GM19455 (cell line): ENCODE data around the gene BCL11B.

Experiments
- ATAC-seq: cut with Tn5 transposase; IDR thresholded peaks from one replicate; pipeline ENCODE4 v1.9.1; 2021; ENCODE audit not compliant: unreplicated experiment

BCL11B gene

GRCh38 chr14:99256483-99256874 is 15.5 kb downstream of the BCL11B start:
- ATAC-seq = no peak

GRCh38 chr14:99255621-99256482 is 16.1 kb downstream of the BCL11B start:
- ATAC-seq = no peak

GRCh38 chr14:99254328-99255009 is 17.5 kb downstream of the BCL11B start:
- ATAC-seq = no peak

GRCh38 chr14:99253890-99254289 is 18.1 kb downstream of the BCL11B start:
- ATAC-seq = no peak

- no peak for ATAC-seq
Observed at GRCh38 chr14:99252940-99253868, 18.8 kb downstream of the BCL11B start.

DNA sequence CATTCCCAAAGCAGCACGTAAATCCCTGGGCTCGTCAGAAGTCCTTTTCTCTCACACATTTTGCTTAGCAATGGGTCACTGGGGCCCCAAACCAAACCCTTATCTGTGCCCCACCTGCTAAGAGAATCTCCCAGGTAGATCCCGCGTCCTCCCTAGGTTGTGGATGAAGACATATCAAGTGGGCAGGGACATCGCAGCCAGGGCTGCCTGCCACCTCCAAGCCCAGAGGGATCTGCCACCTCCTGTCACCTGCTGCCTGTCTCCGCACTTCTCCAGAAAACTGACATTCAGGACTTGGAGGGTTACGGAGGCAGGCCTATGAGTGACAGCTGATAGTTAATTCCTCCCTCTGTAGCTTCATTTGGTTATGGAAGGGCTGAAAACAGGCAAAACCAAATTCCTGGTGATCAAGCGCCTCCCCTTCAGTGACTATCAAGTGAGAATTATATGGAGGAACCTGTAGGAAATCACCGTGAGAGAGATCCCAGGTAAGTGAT is 19.5 kb downstream of the BCL11B start:
- no peak for ATAC-seq

- ATAC-seq = no peak
Observed at GRCh38 chr14:99251721-99252120, 20.3 kb downstream of the BCL11B start.

GRCh38 chr14:99250636-99251208 is 21.3 kb downstream of the BCL11B start:
- ATAC-seq = no peak

DNA sequence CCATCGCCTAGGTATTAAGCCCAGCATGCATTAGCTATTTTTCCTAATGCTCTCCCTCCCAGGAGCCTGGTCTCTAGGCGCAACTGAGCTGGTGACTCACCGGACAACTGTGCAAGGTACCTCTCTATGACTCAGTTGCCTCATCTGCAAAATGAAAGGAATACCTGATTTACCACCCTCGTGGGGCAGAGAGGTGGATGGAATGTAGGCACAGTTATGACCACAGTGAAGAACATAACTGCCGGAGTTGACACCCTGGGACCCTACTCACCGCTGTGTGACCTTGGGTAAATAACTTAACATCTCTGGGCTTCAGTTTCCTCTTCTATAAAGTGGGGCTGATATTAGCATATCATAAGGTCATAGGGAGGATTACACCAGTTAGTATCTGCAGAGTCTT is 22.6 kb downstream of the BCL11B start:
- ATAC-seq = no peak

DNA sequence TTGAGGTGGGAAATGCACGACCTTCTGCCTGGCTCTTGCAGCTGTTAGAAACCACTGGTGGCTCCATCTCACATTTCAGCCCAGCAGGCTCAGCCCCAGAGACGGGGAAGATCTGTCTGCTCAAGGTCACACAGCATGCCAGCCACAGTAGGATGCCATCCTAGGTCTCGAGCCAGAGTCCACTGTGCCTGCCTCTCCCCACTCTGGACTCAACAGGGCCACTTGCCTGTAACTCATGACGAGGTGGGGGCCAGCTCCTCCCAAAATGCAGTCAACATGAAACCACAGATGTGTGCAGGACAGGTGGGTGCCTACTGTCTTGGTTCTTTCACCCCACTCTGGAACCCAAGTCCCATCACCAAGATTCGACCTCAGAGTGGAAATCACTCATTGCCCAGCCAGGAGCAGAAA is 23.2 kb downstream of the BCL11B start:
- ATAC-seq = no peak

DNA sequence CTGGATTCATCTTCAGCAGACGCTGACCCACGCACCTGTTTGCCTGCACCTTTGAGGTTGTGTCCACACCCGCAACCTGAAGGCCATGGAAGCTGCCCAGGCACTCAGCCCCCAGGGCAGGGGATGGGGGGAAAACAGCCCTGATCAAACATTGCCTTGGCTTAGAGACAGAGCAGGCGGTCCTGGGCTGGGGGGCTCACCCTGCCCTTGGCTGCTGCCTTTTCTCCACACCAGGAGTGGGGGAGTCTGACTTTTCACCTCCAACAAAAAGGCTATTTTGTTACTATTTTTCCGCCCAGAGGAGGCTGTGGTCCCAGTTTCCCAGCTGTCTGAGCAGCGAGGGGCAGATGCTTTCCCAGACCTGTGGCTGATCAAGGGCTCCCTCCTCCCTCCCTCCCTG is 24.2 kb downstream of the BCL11B start:
- ATAC-seq = no peak

DNA sequence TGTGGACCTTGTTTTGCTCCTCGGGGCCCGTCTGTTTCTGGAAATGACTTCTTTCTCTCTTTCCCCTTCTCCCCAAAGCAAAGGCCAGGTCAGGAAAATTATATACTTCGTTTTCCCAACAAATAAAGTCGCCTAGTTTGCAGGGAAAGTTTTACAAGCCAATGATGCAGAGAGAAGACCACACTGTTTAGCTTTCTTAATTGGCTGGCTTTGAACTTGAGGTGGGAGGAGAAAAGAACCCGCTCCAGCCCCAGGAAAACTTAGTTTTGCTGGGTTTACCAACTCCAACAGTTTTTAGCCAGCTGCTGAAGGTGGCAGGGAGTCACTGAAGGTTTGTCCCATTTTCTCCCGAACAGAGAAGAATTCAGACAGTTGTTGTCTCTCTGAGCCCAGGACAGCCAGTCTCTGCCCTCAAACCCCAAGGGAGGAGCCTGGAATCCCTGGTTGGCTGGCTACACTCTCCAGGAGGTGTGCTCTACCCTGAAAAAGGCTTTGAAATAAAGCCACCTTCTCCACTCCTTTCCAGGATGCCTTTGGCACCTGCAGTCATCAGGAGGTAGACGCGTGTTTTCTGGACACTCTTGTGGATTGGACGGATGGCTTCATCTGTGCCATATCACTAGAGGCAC is 24.8 kb downstream of the BCL11B start:
- no peak for ATAC-seq

DNA sequence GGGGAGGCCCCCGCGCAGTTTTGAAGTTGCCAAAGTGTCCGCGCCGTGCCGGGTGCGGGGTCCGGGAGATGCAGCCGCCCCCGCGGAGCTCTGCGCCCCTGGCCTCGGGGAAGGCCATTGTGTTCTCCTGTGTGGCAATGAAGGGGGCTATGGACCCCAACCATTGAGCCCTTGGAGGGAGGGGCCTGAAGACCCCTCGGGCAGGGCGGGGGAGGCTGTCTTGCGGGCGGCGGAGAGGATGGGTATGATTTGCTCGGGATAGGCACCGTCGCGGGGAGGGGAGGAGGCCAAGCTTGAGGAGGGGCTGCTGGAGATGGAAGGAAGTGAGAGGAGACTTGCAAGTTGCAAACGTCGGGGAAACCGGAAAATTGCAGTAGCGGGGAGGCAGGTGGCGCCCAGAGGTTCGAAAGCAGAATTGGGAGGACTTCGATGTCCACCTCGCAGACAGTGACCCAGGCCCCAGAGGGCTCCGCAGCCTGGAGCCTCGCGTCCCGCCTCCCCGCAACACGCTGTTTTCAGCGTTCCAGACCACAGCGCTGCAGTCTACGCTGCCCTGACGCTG is 25.4 kb downstream of the BCL11B start:
- ATAC-seq = no peak

DNA sequence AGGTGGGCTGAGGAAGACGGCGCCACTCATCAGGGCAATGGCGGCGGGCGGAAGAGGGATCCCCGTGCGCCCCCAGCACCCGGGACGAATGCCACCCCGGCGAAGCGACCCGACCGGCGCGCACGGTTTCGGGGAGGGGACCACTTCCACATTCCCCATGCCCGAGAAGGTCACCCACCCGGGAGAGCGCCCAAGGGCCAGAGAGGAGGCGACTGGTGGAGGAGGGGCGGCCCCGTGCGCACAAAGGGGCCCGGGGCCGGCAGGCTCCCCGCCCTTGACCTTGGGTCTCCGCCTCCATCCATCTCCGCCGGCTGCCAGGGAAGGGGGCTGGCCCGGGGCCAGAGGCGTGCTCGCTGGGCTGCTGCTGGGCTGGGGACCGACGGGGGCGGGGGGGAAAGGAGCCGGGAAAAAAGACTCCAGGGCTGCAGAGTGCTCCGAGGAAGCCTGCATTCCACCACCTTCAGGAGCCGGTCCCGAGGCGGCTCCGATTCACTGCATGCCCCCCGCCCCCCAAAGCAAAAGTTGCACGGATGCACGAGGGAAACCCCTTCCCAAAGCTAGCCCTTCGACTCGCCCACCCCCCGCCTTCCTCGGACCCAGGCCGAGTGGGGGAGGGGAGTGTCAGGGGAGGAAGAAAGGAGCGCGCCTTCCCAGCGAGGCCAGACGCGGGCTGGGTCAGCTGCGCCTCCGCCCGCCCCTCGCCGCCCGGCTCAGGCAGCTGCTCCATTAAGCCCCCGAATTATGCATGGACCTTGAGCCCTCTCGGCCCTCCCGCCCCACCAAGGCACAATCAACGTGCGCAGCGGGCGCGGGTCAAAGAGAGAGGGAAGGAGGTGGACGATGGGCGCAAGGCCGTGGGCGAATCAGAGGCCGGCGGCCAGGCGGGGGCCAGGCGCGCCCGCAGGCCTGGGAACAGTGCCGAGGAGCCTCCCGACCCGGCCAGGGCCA is 26.2 kb downstream of the BCL11B start:
- no peak for ATAC-seq

- ATAC-seq = no peak
Observed at GRCh38 chr14:99244941-99245563, 26.9 kb downstream of the BCL11B start.

DNA sequence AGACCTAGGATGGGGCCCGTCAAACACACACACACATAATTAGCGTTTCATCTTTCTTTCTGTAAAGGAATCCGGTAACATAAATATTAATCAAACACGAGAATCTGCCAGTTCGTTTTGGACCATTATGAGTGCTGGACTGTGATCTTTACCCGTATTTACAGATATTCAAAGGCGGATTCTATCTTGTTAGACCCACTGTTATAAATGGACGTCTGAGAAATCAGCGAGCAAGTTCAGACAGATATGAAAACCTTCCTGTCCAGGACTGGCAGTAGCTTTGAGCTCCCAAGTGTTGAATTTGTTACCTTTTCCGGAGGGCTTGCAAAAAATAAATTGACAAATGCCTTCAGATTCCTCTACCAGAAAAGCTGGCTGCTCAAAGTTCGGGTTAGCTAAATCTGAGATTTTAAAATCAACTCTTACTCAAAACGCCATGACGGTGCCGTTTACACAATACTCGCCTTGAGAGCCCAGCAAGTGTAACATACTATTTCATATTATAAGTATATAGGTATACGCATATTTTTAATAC is 27.6 kb downstream of the BCL11B start:
- no peak for ATAC-seq

GRCh38 chr14:99242816-99243721 is 28.9 kb downstream of the BCL11B start:
- no peak for ATAC-seq
